ENCODE measurements around the gene DPF3.

Gene DPF3

GRCh38 chr14:72849222-72849621 lies 44.7 kb downstream of the DPF3 start:
- no peak for TF ChIP-seq CTCF (IDR thresholded peaks at IDR 0.05; ENCODE audit: low read depth, low read length, missing control alignments)
- DNase-seq (ENCODE audit: low read depth) = no peak
- H3K4me3 ChIP-seq (ENCODE audit: low read depth, low read length) = no peak overlapping the region

GRCh38 chr14:72847721-72848120 lies 46.2 kb downstream of the DPF3 start:
- no peak for DNase-seq (ENCODE audit: low read depth)
- no peak for TF ChIP-seq CTCF (IDR thresholded peaks at IDR 0.05; ENCODE audit: low read depth, low read length, missing control alignments)
- H3K4me3 ChIP-seq (ENCODE audit: low read depth, low read length) = no peak overlapping the region

- H3K4me3 ChIP-seq (ENCODE audit: low read depth, low read length) = no peak overlapping the region
- no peak for DNase-seq (ENCODE audit: low read depth)
- no peak for TF ChIP-seq CTCF (IDR thresholded peaks at IDR 0.05; ENCODE audit: low read depth, low read length, missing control alignments)
Measured at GRCh38 chr14:72845683-72846082, 48.2 kb downstream of the DPF3 start.

- DNase-seq (ENCODE audit: low read depth) = no peak
- no peak overlapping the region for H3K4me3 ChIP-seq (ENCODE audit: low read depth, low read length)
- no peak for TF ChIP-seq CTCF (IDR thresholded peaks at IDR 0.05; ENCODE audit: low read depth, low read length, missing control alignments)
Measured at GRCh38 chr14:72845196-72845595, 48.7 kb downstream of the DPF3 start.

- TF ChIP-seq CTCF (IDR thresholded peaks at IDR 0.05; ENCODE audit: low read depth, low read length, missing control alignments) = no peak
- no peak for DNase-seq (ENCODE audit: low read depth)
- no peak overlapping the region for H3K4me3 ChIP-seq (ENCODE audit: low read depth, low read length)
Measured at GRCh38 chr14:72844524-72844923, 49.4 kb downstream of the DPF3 start.

GRCh38 chr14:72839753-72840607 lies 53.9 kb downstream of the DPF3 start:
- TF ChIP-seq CTCF (IDR thresholded peaks at IDR 0.05; ENCODE audit: low read depth, low read length, missing control alignments) = no peak
- no peak overlapping the region for H3K4me3 ChIP-seq (ENCODE audit: low read depth, low read length)
- DNase-seq (ENCODE audit: low read depth) = no peak

GRCh38 chr14:72839351-72839750 lies 54.5 kb downstream of the DPF3 start:
- no peak overlapping the region for H3K4me3 ChIP-seq (ENCODE audit: low read depth, low read length)
- TF ChIP-seq CTCF (IDR thresholded peaks at IDR 0.05; ENCODE audit: low read depth, low read length, missing control alignments) = no peak
- no peak for DNase-seq (ENCODE audit: low read depth)

Data from GM12864 (cell line).